Endometrium (tissue), 2 donors: Measurements from ENCODE around the gene USP47.

Source experiments
- FAIRE-seq: peaks from 2 replicates; lab custom pipeline; 2012; peaks lifted over from hg19 to GRCh38; lab: Jason Lieb, UNC
- donor health status: control.
- donor health status: control.

The USP47 gene

GRCh38 chr11:12005061-12005460 lies 163.3 kb downstream of the USP47 start:
- no peak for FAIRE-seq

- FAIRE-seq = no peak
Observed at GRCh38 chr11:12005476-12005875, 163.7 kb downstream of the USP47 start.

GRCh38 chr11:12006552-12007229 lies 164.9 kb downstream of the USP47 start:
- no peak for FAIRE-seq

- FAIRE-seq = no peak
Observed at GRCh38 chr11:12007230-12007593, 165.4 kb downstream of the USP47 start.

GRCh38 chr11:12007769-12008737 lies 166.3 kb downstream of the USP47 start, which contains the start of gene DKK3:
DKK3 (minus strand) TSS chr11:12008626; CDS start chr11:12008582, 44 bp downstream.
- FAIRE-seq = no peak
